HepG2 (cell line): Measurements from ENCODE around the gene LRP5. TPM values are rescaled to one million over a fixed set of nuclear protein-coding genes. Genes with fewer than 3 reads are reported as not detected.

Source experiments
- ARHGAP35 ChIP-seq: sonication (generic); formaldehyde crosslinking; IDR thresholded peaks from 2 replicates; pipeline ENCODE4 v1.9.0; 2022; ENCODE audit warnings: mild to moderate bottlenecking, inconsistent platforms, moderate library complexity, missing genetic modification reagents, borderline replicate concordance
- ATF3 ChIP-seq: sonication (generic); formaldehyde crosslinking; IDR thresholded peaks from 2 replicates; pipeline ENCODE4 v1.4.0; 2020; ENCODE audit warnings: missing genetic modification reagents
- ATF6 ChIP-seq: sonication (generic); formaldehyde crosslinking; conservative IDR thresholded peaks from 2 replicates; pipeline ENCODE4 v1.4.0; 2020; ENCODE audit warnings: missing genetic modification reagents
- CCDC6 ChIP-seq: sonication (generic); formaldehyde crosslinking; IDR thresholded peaks from 2 replicates; pipeline ENCODE4 v1.8.1; 2022; ENCODE audit warnings: mild to moderate bottlenecking, missing genetic modification reagents, moderate library complexity
- CHD2 ChIP-seq: IDR thresholded peaks from 2 replicates; pipeline ENCODE4 v1.6.1; 2011; ENCODE audit warnings: low read depth, low read length, improper control_type of control experiment
- FOXP1 ChIP-seq, 2 experiments: fragments of 450-650 bp in 1 of 2; IDR thresholded peaks; 2 replicates each; pipeline ENCODE4 v1.6.1; 2017 to 2018; ENCODE audit warnings: antibody characterized with exemption in 1 of 2
- HMGXB4 ChIP-seq, 2 experiments: sonication (generic) in 1 of 2; formaldehyde crosslinking in 1 of 2; IDR thresholded peaks; 2 replicates each; pipeline versions ENCODE4 v1.4.0 to v1.6.1; 2018 to 2020; ENCODE audit warnings: missing genetic modification reagents in 2 of 2, borderline replicate concordance in 1 of 2, low read depth in 1 of 2, mild to moderate bottlenecking in 1 of 2, missing biosample characterization in 1 of 2
- MAFG ChIP-seq: sonication (generic); formaldehyde crosslinking; IDR thresholded peaks from 2 replicates; pipeline ENCODE4 v1.5.1; 2020; ENCODE audit warnings: mild to moderate bottlenecking, missing genetic modification reagents
- NFAT5 ChIP-seq: sonication (generic); formaldehyde crosslinking; IDR thresholded peaks from 2 replicates; pipeline ENCODE4 v1.4.0; 2020; ENCODE audit warnings: missing genetic modification reagents
- RFX5 ChIP-seq: IDR thresholded peaks from 2 replicates; pipeline ENCODE4 v1.6.1; 2011; ENCODE audit warnings: low read depth, low read length, improper control_type of control experiment
- YEATS2 ChIP-seq: sonication (generic); formaldehyde crosslinking; IDR thresholded peaks from 2 replicates; pipeline ENCODE4 v1.4.0; 2020; ENCODE audit warnings: missing genetic modification reagents, borderline replicate concordance
- ZBTB43 ChIP-seq: sonication (generic); formaldehyde crosslinking; conservative IDR thresholded peaks from 2 replicates; pipeline ENCODE4 v1.4.0; 2020; ENCODE audit warnings: missing genetic modification reagents
- ZFP62 ChIP-seq: sonication (generic); formaldehyde crosslinking; IDR thresholded peaks from 2 replicates; pipeline ENCODE4 v1.4.0; 2020; ENCODE audit warnings: missing genetic modification reagents
- ZMAT5 ChIP-seq: sonication (generic); formaldehyde crosslinking; IDR thresholded peaks from 2 replicates; pipeline ENCODE4 v1.5.0; 2020; ENCODE audit warnings: mild to moderate bottlenecking, low read depth, missing genetic modification reagents, borderline replicate concordance
- ZNF3 ChIP-seq: IDR thresholded peaks from 2 replicates; pipeline ENCODE4 v1.7.0; 2017; ENCODE audit warnings: inconsistent platforms
- ZNF468 ChIP-seq: sonication (generic); formaldehyde crosslinking; IDR thresholded peaks from 2 replicates; pipeline ENCODE4 v1.8.0; 2022; ENCODE audit warnings: mild to moderate bottlenecking, moderate library complexity, missing genetic modification reagents
- ZNF7 ChIP-seq: IDR thresholded peaks from 2 replicates; pipeline ENCODE4 v1.6.1; 2016; ENCODE audit warnings: missing biosample characterization, missing genetic modification reagents
- ZNF740 ChIP-seq: sonication (generic); formaldehyde crosslinking; IDR thresholded peaks from 2 replicates; pipeline ENCODE4 v1.4.0; 2020; ENCODE audit warnings: missing genetic modification reagents
- ZNF773 ChIP-seq: sonication (generic); formaldehyde crosslinking; IDR thresholded peaks from 2 replicates; pipeline ENCODE4 v1.4.0; 2020; ENCODE audit warnings: missing genetic modification reagents, borderline replicate concordance
- polyA plus RNA-seq, 8 experiments: library from polyadenylated mRNA; depleted of rRNA in 3 of 8; stranded (reverse) in 7 of 8; unstranded in 1 of 8; fragments of >200 nt; fragmentation: Illumina TruSeq in 4 of 8; extraction: Trizol in 4 of 8; gene quantifications; 2 replicates each; pipeline versions ENCODE4 v1.2.1 to v1.2.3, GENCODE V29; 2011 to 2016; ENCODE audit warnings: low read depth in 4 of 8, missing spikeins in 1 of 8, mixed read lengths in 1 of 8; ENCODE audit not compliant: insufficient read depth in 1 of 8
- total RNA-seq, 5 experiments: library from RNA; depleted of rRNA; stranded (reverse); fragments of >200 nt; fragmentation: Illumina TruSeq; extraction: Trizol; gene quantifications; 2 replicates each; pipeline ENCODE4 v1.2.3, GENCODE V29; 2016; ENCODE audit warnings: low read depth in 1 of 5

Gene LRP5
- total and polyA plus RNA-seq, 2 of the 13 experiments (the other 11 are each of a cell fraction or from before 2014, with no cell fraction given), result 40.4 to 64.0 TPM

- no peak for TF ChIP-seq RFX5
- no peak for TF ChIP-seq FOXP1 (IDR thresholded peaks at IDR 0.05)
- no peak for TF ChIP-seq FOXP1 (CRISPR knock-in tag; IDR thresholded peaks at IDR 0.05)
- TF ChIP-seq ZBTB43 (CRISPR knock-in tag), result no peak
- TF ChIP-seq ZMAT5 (CRISPR knock-in tag), result no peak
- no peak for TF ChIP-seq ZNF740
- no peak for TF ChIP-seq ZNF3
- peak; percentile 65 for TF ChIP-seq ATF3 (CRISPR knock-in tag)
- TF ChIP-seq ZNF7 (CRISPR knock-in tag), result no peak
- no peak for TF ChIP-seq ZNF468 (CRISPR knock-in tag)
- TF ChIP-seq HMGXB4 (CRISPR knock-in tag; IDR thresholded peaks at IDR 0.05; ENCODE audit: borderline replicate concordance in 1 of 2, low read depth in 1 of 2), result no peak
- no peak for TF ChIP-seq CCDC6 (CRISPR knock-in tag)
- no peak for TF ChIP-seq ZFP62 (CRISPR knock-in tag)
- TF ChIP-seq NFAT5, result no peak
- no peak for TF ChIP-seq ZNF773 (CRISPR knock-in tag)
- no peak for TF ChIP-seq CHD2
- no peak for TF ChIP-seq MAFG (CRISPR knock-in tag)
- TF ChIP-seq YEATS2 (CRISPR knock-in tag), result no peak
- TF ChIP-seq ARHGAP35 (CRISPR knock-in tag), result no peak
- TF ChIP-seq ATF6 (CRISPR knock-in tag), result no peak
Observed at GRCh38 chr11:68302670-68303069, 9.7 kb upstream of the LRP5 start (continued).
